Epithelial cell of prostate (primary cell): ENCODE measurements around the gene DIAPH3.
"Not testable (repeated sequence)": the region's sequence is repeated elsewhere in the genome, so short reads cannot be mapped to it uniquely, and the experiment has no call there.

ENCODE experiments used
- DNase-seq: peaks from one replicate; pipeline ENCODE4 v3.0.0-alpha.2; 2011; ENCODE audit warnings: low read depth, low spot score
- H3K27ac ChIP-seq: fragments of 450-650 bp; 2 replicates; pipeline ENCODE4 v1.5.1; 2017; ENCODE audit warnings: mild to moderate bottlenecking

DIAPH3 gene

GRCh38 chr13:60109285-60109684 is 54.4 kb downstream of the DIAPH3 start:
- no peak overlapping the region for H3K27ac ChIP-seq
- no peak for DNase-seq

GRCh38 chr13:60108589-60108988 is 55.1 kb downstream of the DIAPH3 start:
- no peak for DNase-seq
- no peak overlapping the region for H3K27ac ChIP-seq

- DNase-seq, result no peak
- no peak overlapping the region for H3K27ac ChIP-seq
Measured at GRCh38 chr13:60099631-60100420, 63.9 kb downstream of the DIAPH3 start.

GRCh38 chr13:60095300-60095699 is 68.4 kb downstream of the DIAPH3 start:
- no peak for DNase-seq
- H3K27ac ChIP-seq, result no peak overlapping the region

GRCh38 chr13:60094385-60095088 is 69.2 kb downstream of the DIAPH3 start:
- no peak for DNase-seq
- H3K27ac ChIP-seq, result no peak overlapping the region

- DNase-seq, result no peak
- H3K27ac ChIP-seq, result no peak overlapping the region
Measured at GRCh38 chr13:60093425-60094019, 70.2 kb downstream of the DIAPH3 start.

GRCh38 chr13:60091573-60091972 is 72.2 kb downstream of the DIAPH3 start:
- DNase-seq, result no peak
- H3K27ac ChIP-seq, result no peak overlapping the region

GRCh38 chr13:60090574-60090973 is 73.2 kb downstream of the DIAPH3 start:
- DNase-seq, result no peak
- H3K27ac ChIP-seq, result no peak overlapping the region

- not testable (repeated sequence) for DNase-seq, H3K27ac ChIP-seq
Measured at GRCh38 chr13:60083780-60084179, 79.9 kb downstream of the DIAPH3 start.

GRCh38 chr13:60080850-60081249 is 82.9 kb downstream of the DIAPH3 start:
- no peak for DNase-seq

GRCh38 chr13:60078226-60078625 is 85.5 kb downstream of the DIAPH3 start:
- DNase-seq, result no peak
- H3K27ac ChIP-seq, result no peak overlapping the region

More at GRCh38 chr13:60080850-60081249, 82.9 kb downstream of the DIAPH3 start:
- no peak overlapping the region for H3K27ac ChIP-seq

- no peak overlapping the region for H3K27ac ChIP-seq
- DNase-seq, result no peak
Measured at GRCh38 chr13:60075850-60076249, 87.9 kb downstream of the DIAPH3 start.

GRCh38 chr13:60074397-60074796 is 89.3 kb downstream of the DIAPH3 start:
- DNase-seq, result no peak
- no peak overlapping the region for H3K27ac ChIP-seq

- no peak overlapping the region for H3K27ac ChIP-seq
- DNase-seq, result no peak
Measured at GRCh38 chr13:60066226-60066625, 97.5 kb downstream of the DIAPH3 start.

GRCh38 chr13:60062502-60062901 is 101.2 kb downstream of the DIAPH3 start:
- no peak overlapping the region for H3K27ac ChIP-seq
- no peak for DNase-seq

GRCh38 chr13:60061737-60062136 is 102.0 kb downstream of the DIAPH3 start:
- H3K27ac ChIP-seq, result no peak overlapping the region
- DNase-seq, result no peak

- no peak overlapping the region for H3K27ac ChIP-seq
- DNase-seq, result no peak
Measured at GRCh38 chr13:60051754-60052285, 111.9 kb downstream of the DIAPH3 start.

- H3K27ac ChIP-seq, DNase-seq: not testable (repeated sequence)
Measured at GRCh38 chr13:60048353-60048752, 115.4 kb downstream of the DIAPH3 start.

GRCh38 chr13:60047918-60048317 is 115.8 kb downstream of the DIAPH3 start:
- H3K27ac ChIP-seq, result no peak overlapping the region
- no peak for DNase-seq

GRCh38 chr13:60044321-60044720 is 119.4 kb downstream of the DIAPH3 start:
- no peak for DNase-seq

GRCh38 chr13:60043262-60043661 is 120.5 kb downstream of the DIAPH3 start:
- no peak for DNase-seq
- no peak overlapping the region for H3K27ac ChIP-seq

More at GRCh38 chr13:60044321-60044720, 119.4 kb downstream of the DIAPH3 start:
- H3K27ac ChIP-seq, result no peak overlapping the region
